NCI-H1694 treated with DMSO at 0.1 percent for 48 hours (cell line): ENCODE results near the gene DRC3.

ENCODE experiments used
- DNase-seq: peaks from one replicate; lab custom pipeline; 2025; lab: John Stamatoyannopoulos, UW

DRC3 gene

GRCh38 chr17:18055597-18055996 is 82.9 kb downstream of the DRC3 start:
- DNase-seq: no peak

GRCh38 chr17:18056214-18056613 is 83.6 kb downstream of the DRC3 start:
- DNase-seq: no peak

- DNase-seq: no peak
These were observed 86.6 kb downstream of the DRC3 start for GRCh38 chr17:18059283-18059682.

DNA sequence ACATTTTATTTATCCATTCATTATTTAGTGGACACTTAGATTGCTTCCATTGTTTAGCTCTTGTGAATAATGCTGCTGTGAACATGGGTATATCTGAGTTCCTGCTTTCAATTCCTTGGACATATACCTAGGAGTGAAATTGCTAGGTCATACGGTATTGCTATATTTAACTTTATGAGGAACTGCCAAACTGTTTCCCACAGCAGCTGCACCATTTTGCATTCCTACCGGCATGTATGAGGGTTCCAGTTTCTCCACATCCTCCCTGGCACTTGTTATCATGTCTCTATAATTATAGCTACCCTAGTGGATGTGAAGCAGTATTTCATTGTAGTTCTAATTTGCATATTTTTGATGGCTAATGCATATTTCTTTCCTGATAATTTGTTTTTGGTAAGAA is 91.4 kb downstream of the DRC3 start:
- no peak for DNase-seq

DNA sequence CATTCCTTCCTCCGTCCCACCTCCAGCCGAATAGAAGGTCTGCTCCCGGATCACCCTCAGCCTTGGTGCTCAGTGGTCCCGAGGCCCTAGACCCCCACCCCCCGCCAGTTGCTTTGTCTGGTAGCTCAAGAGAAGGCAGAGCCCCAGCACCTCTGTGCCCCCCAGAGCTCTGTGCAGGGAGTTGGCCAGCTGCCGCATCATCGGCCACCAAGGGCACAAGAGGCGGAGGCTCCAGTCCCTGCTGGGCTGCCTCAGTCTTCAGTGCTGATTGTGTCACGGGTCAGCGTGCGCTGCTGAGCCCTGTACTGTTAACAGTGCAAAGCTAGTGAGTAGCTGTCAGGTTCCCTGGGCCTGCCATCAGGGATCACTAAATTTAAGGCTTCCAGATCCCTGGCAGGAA is 92.9 kb downstream of the DRC3 start:
- no peak for DNase-seq
